ENCODE results near the gene TET1.

GRCh38 chr10:68647672-68648341 lies 87.7 kb downstream of the TET1 start:
- TF ChIP-seq POLR2A (IDR thresholded peaks at IDR 0.05; ENCODE audit: extremely low read depth, insufficient read length) (no peak), CTCF (IDR thresholded peaks at IDR 0.05; ENCODE audit: low read depth, low read length) (no peak), MAX (IDR thresholded peaks at IDR 0.05; ENCODE audit: low read depth, low read length) (no peak)

Data from NB4 (cell line).